Endothelial cell of hepatic sinusoid (primary cell): ENCODE measurements around the gene HOXC10.

Experiments
- in situ Hi-C: cut with HindIII; loops from 2 replicates; pipeline ENCODE4 v1.10.0; 2017; ENCODE audit warnings: low sequenced_read_pairs

Gene HOXC10

GRCh38 chr12:54011665-54012532 lies 27.0 kb downstream of the HOXC10 start:
- in situ Hi-C loops = no loop called here

DNA sequence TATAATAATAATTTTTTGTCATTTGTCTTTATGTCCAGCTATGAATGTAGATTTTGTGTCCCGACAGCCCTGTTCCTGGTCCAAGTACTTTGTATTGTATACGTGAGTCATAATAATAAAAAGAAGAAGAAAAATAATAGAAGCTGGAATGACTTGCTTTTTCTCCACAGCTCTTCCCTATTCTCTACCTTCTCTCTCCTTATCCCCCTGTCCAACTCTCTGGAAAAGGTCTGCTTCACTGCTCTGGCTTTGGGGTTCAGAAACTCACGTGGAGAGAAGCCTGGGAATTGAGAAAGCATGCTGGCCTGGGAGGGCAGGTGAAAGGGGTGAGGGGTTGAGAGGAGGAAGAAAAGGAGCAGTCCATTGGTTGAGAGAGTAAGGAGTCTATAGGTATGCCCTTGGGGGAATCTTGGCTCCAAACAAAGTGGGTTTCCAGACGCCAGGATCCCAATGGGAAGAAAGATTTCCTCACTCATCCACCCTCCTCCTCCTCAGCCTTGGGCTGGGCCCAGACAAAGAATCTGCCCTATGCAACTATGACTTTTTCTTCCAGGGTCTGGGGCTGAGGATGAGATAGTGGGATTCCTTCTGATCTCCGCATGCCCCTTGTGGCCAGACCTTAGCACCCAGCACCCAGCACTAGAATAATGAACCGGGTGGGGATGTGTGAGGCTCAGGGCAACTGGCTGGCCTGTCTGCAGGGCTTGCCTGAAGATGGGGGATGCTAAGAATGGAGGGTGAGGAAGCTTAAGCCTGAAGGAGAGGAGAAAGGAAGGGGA lies 27.9 kb downstream of the HOXC10 start:
- in situ Hi-C loops = no loop called here

- in situ Hi-C loops = loop anchor here (5.0 kb wide), 1 partner anchor 173 kb away; the partner anchor contains the start of gene SMUG1
These were observed 29.6 kb downstream of the HOXC10 start for GRCh38 chr12:54014377-54015017.

DNA sequence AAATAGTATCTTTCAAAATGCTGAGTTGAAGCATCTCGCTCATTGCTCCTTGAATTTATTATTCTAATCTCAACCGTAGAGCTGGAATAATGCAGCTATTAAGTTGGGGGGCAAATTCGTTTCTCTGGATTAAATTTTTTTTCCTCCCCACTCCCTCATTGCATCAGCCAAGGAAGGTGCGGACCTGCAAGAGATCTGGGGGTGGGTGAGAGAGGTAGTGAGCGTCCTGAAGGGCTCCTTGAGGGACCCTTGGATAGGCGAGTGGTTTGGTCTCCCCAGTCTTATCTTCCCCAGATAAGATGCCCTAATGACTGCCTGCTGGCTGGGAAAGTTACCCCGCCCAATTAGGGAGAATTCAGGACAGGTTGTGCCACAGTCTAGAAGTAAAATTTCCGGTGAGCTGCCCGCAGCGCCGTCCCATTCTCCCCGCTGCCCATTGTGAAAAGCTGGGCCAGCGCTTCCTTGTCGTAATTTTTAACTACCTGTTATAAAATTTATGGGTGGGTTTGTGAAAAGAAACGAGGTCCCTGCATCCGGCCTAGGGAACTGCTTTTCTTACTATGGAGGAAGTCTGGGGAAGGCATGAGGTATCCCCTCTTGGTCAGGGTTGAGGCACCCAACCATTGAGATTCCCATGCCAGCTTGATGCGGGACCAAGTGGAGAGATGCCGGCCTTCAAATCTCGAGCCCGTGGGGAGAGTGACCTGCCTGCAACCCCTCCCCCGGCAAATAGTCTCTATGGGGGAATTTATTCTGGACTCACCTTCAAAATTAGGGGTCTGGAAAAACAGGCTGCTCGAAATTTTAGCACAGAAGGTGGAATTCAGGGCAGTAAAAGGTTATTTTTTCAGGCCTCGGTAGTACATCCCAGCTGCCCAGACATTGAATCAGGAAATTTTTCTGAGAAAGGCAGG lies 30.3 kb downstream of the HOXC10 start:
- in situ Hi-C loops = loop anchor here (5.0 kb wide), 1 partner anchor 172 kb away; the partner anchor contains the start of gene SMUG1

DNA sequence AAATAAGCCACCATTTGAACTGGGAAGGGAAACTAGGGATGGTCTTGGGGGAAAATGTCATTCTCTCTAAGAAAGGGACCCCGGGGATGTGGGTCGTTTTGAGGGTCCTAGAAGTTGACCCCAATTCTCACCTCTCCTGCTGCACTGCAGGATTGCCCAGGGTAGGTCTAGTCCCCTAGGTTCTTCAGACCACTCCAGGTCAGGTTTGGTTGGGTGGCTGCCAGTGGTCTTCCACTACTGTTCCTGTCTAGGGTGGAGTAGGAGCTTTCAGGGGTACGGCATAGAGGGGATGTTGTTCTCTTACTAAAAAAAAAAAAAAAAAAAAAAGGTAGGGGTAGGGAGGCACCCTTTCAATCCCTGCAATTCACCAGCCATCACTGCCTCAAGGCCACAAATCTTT lies 31.1 kb downstream of the HOXC10 start:
- in situ Hi-C loops = loop anchor here (5.0 kb wide), 1 partner anchor 171 kb away; the partner anchor contains the start of gene SMUG1

DNA sequence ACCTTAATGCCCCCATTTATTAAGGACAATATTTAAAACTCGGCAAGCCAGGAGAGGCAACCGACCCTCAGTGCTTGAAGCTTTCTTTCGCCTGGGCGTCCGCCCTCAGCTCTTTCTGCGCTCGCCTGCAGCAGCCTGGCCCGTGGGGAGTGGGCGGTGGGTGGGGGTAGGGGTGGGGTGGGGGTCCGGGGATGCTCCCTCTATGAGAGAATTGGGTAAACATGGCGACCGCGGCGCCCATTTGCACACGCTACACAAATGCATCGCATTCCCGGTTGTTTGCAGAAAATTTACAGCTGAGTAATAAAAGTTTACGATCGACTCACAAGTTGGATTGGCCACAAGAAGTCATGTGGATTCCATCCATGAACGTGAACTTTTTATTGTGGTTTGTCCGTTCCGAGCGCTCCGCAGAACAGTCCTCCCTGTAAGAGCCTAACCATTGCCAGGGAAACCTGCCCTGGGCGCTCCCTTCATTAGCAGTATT lies 31.6 kb downstream of the HOXC10 start:
- in situ Hi-C loops = loop anchor here (5.0 kb wide), 1 partner anchor 171 kb away; the partner anchor contains the start of gene SMUG1

DNA sequence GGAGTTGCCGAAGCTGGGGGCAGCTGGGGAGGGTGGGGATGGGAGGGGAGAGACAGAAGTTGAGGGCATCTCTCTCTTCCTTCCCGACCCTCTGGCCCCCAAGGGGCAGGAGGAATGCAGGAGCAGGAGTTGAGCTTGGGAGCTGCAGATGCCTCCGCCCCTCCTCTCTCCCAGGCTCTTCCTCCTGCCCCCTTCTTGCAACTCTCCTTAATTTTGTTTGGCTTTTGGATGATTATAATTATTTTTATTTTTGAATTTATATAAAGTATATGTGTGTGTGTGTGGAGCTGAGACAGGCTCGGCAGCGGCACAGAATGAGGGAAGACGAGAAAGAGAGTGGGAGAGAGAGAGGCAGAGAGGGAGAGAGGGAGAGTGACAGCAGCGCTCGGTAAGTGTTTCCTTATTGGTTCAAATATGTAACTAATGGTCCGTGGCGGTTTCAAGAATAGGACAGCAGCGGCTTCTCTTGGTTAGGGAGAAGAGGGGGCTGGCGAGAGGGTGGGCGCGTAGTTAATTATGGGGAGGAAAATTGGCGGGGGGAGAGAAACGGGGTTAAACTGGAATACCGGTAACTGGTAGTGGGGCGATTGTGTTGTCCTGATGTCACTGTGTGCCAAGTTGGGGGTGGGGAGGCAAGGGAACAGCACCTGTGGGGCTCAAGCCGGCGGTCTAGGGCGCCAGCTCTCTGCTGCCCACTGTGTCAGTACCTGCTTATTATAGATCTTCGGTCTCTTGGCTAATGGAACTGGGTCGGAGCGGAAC lies 32.3 kb downstream of the HOXC10 start:
- in situ Hi-C loops = loop anchor here (5.0 kb wide), 1 partner anchor 170 kb away; the partner anchor contains the start of gene SMUG1

DNA sequence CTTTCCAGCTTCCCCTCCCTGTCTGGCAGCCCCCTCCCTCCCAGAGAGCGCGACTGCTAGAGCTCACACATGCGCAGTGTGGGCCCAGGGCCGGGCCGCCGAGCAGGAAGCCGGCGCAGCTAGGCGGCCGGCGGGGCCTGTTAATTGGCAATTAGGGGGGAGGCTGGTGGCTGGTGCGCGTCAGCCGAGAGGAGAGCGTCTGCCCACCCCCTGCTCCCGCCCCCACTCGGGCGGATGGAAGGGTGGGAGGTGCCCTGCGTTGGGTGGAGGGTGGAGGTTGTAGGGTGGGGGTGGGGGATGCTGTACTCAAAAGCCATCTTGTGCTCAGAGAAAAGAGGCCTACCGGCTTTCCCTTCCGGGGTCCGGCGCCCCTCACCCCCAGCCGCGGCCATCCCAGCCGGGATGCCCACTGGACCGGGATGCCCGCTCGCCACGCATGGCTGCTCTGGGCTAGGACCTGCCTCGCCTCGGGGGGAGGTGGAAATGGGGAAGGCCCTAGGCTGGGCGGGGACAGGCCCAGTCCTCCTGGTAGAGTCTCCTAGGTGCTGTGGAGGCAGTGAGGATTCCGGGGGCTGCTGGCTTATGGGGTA lies 33.0 kb downstream of the HOXC10 start:
- in situ Hi-C loops = loop anchor here (5.0 kb wide), 1 partner anchor 169 kb away; the partner anchor contains the start of gene SMUG1

GRCh38 chr12:54018468-54018984 lies 33.6 kb downstream of the HOXC10 start:
- in situ Hi-C loops = loop anchor here (5.0 kb wide), 1 partner anchor 169 kb away; the partner anchor contains the start of gene SMUG1

DNA sequence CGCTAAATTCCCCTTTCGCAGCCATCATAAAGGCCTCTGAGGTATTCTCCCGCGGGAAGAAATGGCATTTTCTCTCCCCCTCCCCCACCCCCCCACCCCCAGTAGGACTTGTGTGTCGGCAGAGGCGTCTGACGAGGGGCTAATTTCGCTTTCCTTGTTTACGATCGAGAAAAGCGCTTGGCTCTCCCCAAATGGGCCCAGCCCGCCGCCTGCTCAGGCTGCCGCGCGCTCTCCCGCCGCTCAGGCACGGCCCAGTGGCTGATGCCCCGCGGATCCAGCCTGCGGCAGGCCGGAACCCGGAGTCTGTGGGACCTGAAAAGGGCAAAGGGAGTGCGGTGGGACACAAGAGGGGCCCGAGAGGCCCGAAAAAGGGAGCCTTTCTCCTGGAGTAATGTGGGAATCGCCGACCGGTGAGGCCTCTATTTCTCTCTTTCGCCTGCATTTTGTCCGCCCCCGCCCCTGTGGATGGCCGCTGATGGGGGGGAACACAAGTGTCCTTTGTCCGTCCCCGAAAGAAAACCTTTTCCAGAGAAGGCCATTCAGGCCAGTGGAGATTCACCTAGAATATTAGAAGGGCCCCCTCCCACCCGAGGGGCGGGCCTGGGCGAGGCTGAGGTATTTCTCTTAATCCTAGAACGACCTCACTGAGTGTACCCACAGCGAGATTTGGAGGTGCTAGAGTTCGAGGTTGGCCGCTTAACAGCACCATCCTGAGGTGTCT lies 34.3 kb downstream of the HOXC10 start:
- in situ Hi-C loops = loop anchor here (5.0 kb wide), 1 partner anchor 168 kb away; the partner anchor contains the start of gene SMUG1

- in situ Hi-C loops = loop anchor here (5.0 kb wide), 1 partner anchor 167 kb away; the partner anchor contains the start of gene SMUG1
These were observed 35.1 kb downstream of the HOXC10 start for GRCh38 chr12:54019924-54020590.

DNA sequence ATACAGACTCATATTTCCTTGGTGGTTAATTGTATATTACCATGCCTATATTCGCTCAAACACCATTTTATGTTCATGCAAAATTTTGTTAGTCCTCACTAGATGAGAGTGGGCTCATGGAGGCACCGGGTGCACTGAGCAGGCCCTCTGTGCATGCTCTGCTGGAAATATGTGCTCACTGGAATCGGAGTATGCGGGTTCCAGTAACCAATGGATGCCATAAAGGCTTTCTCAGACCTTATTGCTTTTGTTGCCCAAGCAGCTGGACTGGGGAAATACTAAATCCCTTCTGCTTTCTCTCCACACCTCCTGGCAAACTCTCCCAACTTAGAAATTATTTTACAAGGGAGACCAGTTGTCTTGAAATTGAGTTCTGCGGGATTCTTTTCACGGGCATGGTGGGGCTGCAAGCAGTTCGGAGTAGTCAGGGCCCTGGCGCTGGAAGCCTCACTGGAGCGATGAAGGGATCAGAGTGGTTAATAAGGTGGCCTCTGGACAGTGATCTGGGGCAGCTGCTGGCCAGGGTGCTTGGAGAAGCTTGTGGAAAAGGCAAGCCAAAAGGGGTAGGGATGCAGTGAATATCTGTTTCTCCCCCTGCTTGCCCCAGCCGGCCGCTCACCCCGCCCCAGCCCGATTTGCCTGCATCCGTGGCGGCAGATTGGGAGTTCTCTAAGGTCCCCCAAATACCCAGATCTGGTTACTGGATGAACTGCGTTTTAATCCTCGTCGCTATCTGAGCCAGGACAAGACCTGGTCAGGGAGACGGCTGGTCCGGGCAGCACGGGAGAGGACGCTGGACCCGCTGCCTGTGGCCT lies 35.9 kb downstream of the HOXC10 start:
- in situ Hi-C loops = no loop called here

- in situ Hi-C loops = no loop called here
These were observed 36.6 kb downstream of the HOXC10 start for GRCh38 chr12:54021432-54022013.

GRCh38 chr12:54022960-54023884 lies 38.3 kb downstream of the HOXC10 start:
- in situ Hi-C loops = no loop called here

DNA sequence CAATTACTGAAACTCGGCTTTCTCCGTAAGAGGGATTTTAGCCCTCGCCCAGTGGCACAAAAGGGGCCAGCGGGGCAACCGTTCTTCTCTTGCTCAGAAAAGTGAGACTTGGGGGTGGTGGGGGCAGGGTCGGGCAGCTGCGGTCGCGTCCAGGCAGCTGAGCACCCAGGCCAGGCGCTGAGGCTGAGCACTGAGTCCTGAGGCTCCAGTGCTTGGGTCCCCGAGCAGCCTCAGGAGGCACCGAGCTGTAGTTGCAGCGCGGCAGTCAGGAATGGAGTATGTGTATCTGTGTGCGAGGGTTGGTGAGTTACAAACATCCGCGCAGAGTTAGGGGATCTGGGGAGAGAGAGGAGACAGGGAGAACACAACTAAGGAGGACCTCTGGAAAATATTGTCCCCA lies 39.2 kb downstream of the HOXC10 start:
- in situ Hi-C loops = no loop called here
